ENCODE results near the gene MIPOL1. TPM values are rescaled to one million over a fixed set of nuclear protein-coding genes. Genes with fewer than 3 reads are reported as not detected.

The MIPOL1 gene
- total RNA-seq (2012; rRNA removed) (5.9 and 11.4 TPM in 2 replicates), polyA plus RNA-seq (2012; rRNA removed) (1.9 and 2.7 TPM in 2 replicates), Bru-seq, nascent RNA (percentile 57 among the genes with signal in this experiment), BruChase-seq, experiment 1, labeled RNA remaining after a 6-hour chase (percentile 56 among the genes with signal in this experiment), BruChase-seq, experiment 2, labeled RNA remaining after a 2-hour chase (percentile 60 among the genes with signal in this experiment)
- polyA plus RNA-seq (2012; cell fraction: cytosol; rRNA removed): 0.16 and 0.40 TPM in 2 replicates
- polyA plus RNA-seq (2012; cell fraction: nucleus; rRNA removed; ENCODE audit: low replicate concordance): 0.52 and 2.6 TPM in 2 replicates
- long read RNA-seq, full-length matches to known transcripts: 1 of 12 reads
- long read RNA-seq, partial matches to known transcripts: 0 of 12 reads
- long read RNA-seq, other reads (novel, unspliced or antisense): 11 of 12 reads

GRCh38 chr14:37197421-37198272 is at the start of gene MIPOL1:
TSS of gene MIPOL1 (plus strand) at chr14:37197937. CDS start at chr14:37247889, 49,952 bp downstream.
- H2BK15ac ChIP-seq (ENCODE audit: low read depth, low read length): peak within 1 kb of the TSS; percentile 38; the same call in 2 of the 3 replicates
- H3K27me3 ChIP-seq (ENCODE audit: control insufficient read depth, insufficient read depth, low read length): no peaks in the 10 kb centered on the region
- peak; percentile 90 for DNase-seq
- H3K4ac ChIP-seq (ENCODE audit: low read depth, low read length): peak within 1 kb of the TSS; percentile 90
- peak within 1 kb of the TSS; percentile 86 for H3K4me2 ChIP-seq (ENCODE audit: low read depth, low read length)
- H3K56ac ChIP-seq (ENCODE audit: extremely low read depth, insufficient read depth, low read length): peak within 1 kb of the TSS; percentile 91
- no peaks in the 10 kb centered on the region; the same call in 1 of the 2 replicates for H3K9me1 ChIP-seq (ENCODE audit: insufficient read depth, low read length)
- peak within 1 kb of the TSS; percentile 89 for H3K27ac ChIP-seq (ENCODE audit: insufficient read depth, low read length)
- peak within 1 kb of the TSS; percentile 81 for H4K91ac ChIP-seq (ENCODE audit: insufficient read depth, low read depth, low read length)
- dilution Hi-C loops (cut with HindIII; ENCODE audit: low sequenced_read_pairs, unreplicated experiment): no loop called here
- H4K8ac ChIP-seq (ENCODE audit: low read depth in 2 of 2, low read length in 2 of 2): peak within 1 kb of the TSS; percentile 86 to 91
- in situ Hi-C loops (cut with MboI; ENCODE audit: low sequenced_read_pairs): no loop called here
- peak within 1 kb of the TSS; percentile 95 for H2AFZ ChIP-seq (replicated peaks; ENCODE audit: low read length, poor library complexity)
- H4K20me1 ChIP-seq (ENCODE audit: insufficient read depth, low read length): no peaks in the 10 kb centered on the region
- H3K4me1 ChIP-seq (ENCODE audit: control insufficient read depth, insufficient read depth, low read length): no peaks in the 10 kb centered on the region; the same call in 1 of the 2 replicates
- CTCF ChIA-PET: interaction anchor here (1.0 kb wide), 1 partner anchor 32 kb away, joined by 3 read pairs; no protein-coding TSS in a partner anchor
- H2BK5ac ChIP-seq (ENCODE audit: low read depth, low read length, poor library complexity, severe bottlenecking): peak within 1 kb of the TSS; percentile 79
- H2AK5ac ChIP-seq (ENCODE audit: low read depth, low read length): peak within 1 kb of the TSS; percentile 76
- peak within 1 kb of the TSS; percentile 85 for H3K18ac ChIP-seq (ENCODE audit: low read depth, low read length)
- H2AK9ac ChIP-seq (replicated peaks; ENCODE audit: low read depth, low read length, poor library complexity): peak within 1 kb of the TSS; percentile 20
- H3K23ac ChIP-seq (ENCODE audit: low read depth, low read length): peak within 1 kb of the TSS; percentile 73
- no TSS peak for BruUV-seq (replicated peaks)
- peak within 1 kb of the TSS; percentile 75 for H2BK20ac ChIP-seq (ENCODE audit: low read depth, low read length)
- intact Hi-C loops (cut with micrococcal nuclease): loop anchor here (1.0 kb wide), 1 partner anchor 25 kb away; the partner anchor contains the start of gene SLC25A21
- H2BK120ac ChIP-seq (ENCODE audit: low read depth, low read length): peak within 1 kb of the TSS; percentile 72
- no peaks in the 10 kb centered on the region for H3K9me3 ChIP-seq (ENCODE audit: control insufficient read depth, insufficient read depth, low read length)
- peak within 1 kb of the TSS; percentile 67 for H3K4me3 ChIP-seq (ENCODE audit: insufficient read depth, low read depth, low read length)
- 0% methylated on average over 15 of the region's 70 CpGs; no CpG with 5 or more reads in 1 of the 2 experiments for WGBS, 2 experiments (ENCODE audit: extremely low coverage in 2 of 2, insufficient read length in 1 of 2)
- TF ChIP-seq MAZ (IDR thresholded peaks at IDR 0.05; ENCODE audit: borderline replicate concordance, low read depth, low read length) (peak; percentile 78), USF2 (IDR thresholded peaks at IDR 0.05; ENCODE audit: low read depth, low read length) (no peak; the same call in 1 of the 2 replicates), NFE2L2 (IDR thresholded peaks at IDR 0.05; ENCODE audit: low read depth, low read length) (no peak), CTCF (conservative IDR thresholded peaks at IDR 0.05; ENCODE audit: low read depth, low read length) (peak; percentile 43), MXI1 (IDR thresholded peaks at IDR 0.05; ENCODE audit: borderline replicate concordance, low read depth, low read length) (peak; percentile 60; the same call in 1 of the 2 replicates), MAFK (IDR thresholded peaks at IDR 0.05; ENCODE audit: low read depth, low read length) (no peak), RFX5 (IDR thresholded peaks at IDR 0.05; ENCODE audit: low read depth, low read length) (no peak), SMC3 (IDR thresholded peaks at IDR 0.05; ENCODE audit: low read depth, low read length) (0 out of 2 replicates have a peak, but pooled peaks have one; percentile 21), RAD21 (IDR thresholded peaks at IDR 0.05; ENCODE audit: low read length) (peak; percentile 32; the same call in 1 of the 2 replicates), BHLHE40 (IDR thresholded peaks at IDR 0.05; ENCODE audit: low read depth, low read length) (0 out of 2 replicates have a peak, but pooled peaks have one; percentile 37), POLR2A (IDR thresholded peaks at IDR 0.05; ENCODE audit: low read depth, low read length) (peak; percentile 83)
- no peaks in the 10 kb centered on the region for H3K36me3 ChIP-seq (ENCODE audit: control insufficient read depth, insufficient read depth, low read length)
- peak within 1 kb of the TSS; percentile 97 for H3K14ac ChIP-seq (replicated peaks; ENCODE audit: low read depth, low read length)
- H4K5ac ChIP-seq (ENCODE audit: low read depth, low read length): peak within 1 kb of the TSS; percentile 94
- peaks cover 11 to 20% of the 10 kb centered on the region in 2 experiments; a peak in 3 of 4 replicates for H3K79me1 ChIP-seq (ENCODE audit: low read depth in 1 of 2, low read length in 2 of 2)
- H3K9ac ChIP-seq (ENCODE audit: low read depth, low read length): peak within 1 kb of the TSS; percentile 94
- POLR2A ChIA-PET (ENCODE audit: unreplicated experiment): interaction anchor here (1.0 kb wide), 1 partner anchor 25 kb away, joined by 15 read pairs; the partner anchor contains the start of gene SLC25A21
- ATAC-seq (ENCODE audit: low read depth): peak; percentile 98
